Measurements from ENCODE around the gene CAPN11.
"Not testable (repeated sequence)": the region's sequence is repeated elsewhere in the genome, so short reads cannot be mapped to it uniquely, and the experiment has no call there.

Gene CAPN11

GRCh38 chr6:44157152-44157521 is 1.5 kb upstream of the CAPN11 start:
- FAIRE-seq: no peak

- no peak for FAIRE-seq
Observed at GRCh38 chr6:44161997-44162338, 3.3 kb downstream of the CAPN11 start.

GRCh38 chr6:44162876-44163625 is 4.4 kb downstream of the CAPN11 start:
- FAIRE-seq: no peak

- FAIRE-seq: no peak
Observed at GRCh38 chr6:44166116-44166515, 7.5 kb downstream of the CAPN11 start.

GRCh38 chr6:44166591-44167184 is 8.1 kb downstream of the CAPN11 start:
- FAIRE-seq: no peak

- no peak for FAIRE-seq
Observed at GRCh38 chr6:44167567-44167966, 8.9 kb downstream of the CAPN11 start.

- FAIRE-seq: no peak
Observed at GRCh38 chr6:44169154-44169553, 10.5 kb downstream of the CAPN11 start.

- FAIRE-seq: no peak
Observed at GRCh38 chr6:44169886-44170570, 11.4 kb downstream of the CAPN11 start.

- no peak for FAIRE-seq
Observed at GRCh38 chr6:44171899-44172546, 13.4 kb downstream of the CAPN11 start.

- peak; percentile 84 for FAIRE-seq
Observed at GRCh38 chr6:44172731-44173500, 14.3 kb downstream of the CAPN11 start.

GRCh38 chr6:44176130-44176761 is 17.6 kb downstream of the CAPN11 start:
- no peak for FAIRE-seq

GRCh38 chr6:44176762-44177509 is 18.3 kb downstream of the CAPN11 start:
- FAIRE-seq: no peak

- no peak for FAIRE-seq
Observed at GRCh38 chr6:44177691-44178423, 19.2 kb downstream of the CAPN11 start.

GRCh38 chr6:44178424-44179071 is 19.9 kb downstream of the CAPN11 start:
- no peak for FAIRE-seq

- no peak for FAIRE-seq
Observed at GRCh38 chr6:44179072-44179536, 20.5 kb downstream of the CAPN11 start.

GRCh38 chr6:44179648-44180047 is 21.0 kb downstream of the CAPN11 start:
- no peak for FAIRE-seq

- FAIRE-seq: no peak
Observed at GRCh38 chr6:44180406-44180805, 21.8 kb downstream of the CAPN11 start.

GRCh38 chr6:44180886-44181285 is 22.3 kb downstream of the CAPN11 start:
- FAIRE-seq: no peak

GRCh38 chr6:44181784-44182183 is 23.2 kb downstream of the CAPN11 start:
- not testable (repeated sequence) for FAIRE-seq

- no peak for FAIRE-seq
Observed at GRCh38 chr6:44182911-44183390, 24.3 kb downstream of the CAPN11 start.
